ENCODE data around the gene SIPA1L3.

SIPA1L3 gene

GRCh38 chr19:38021352-38021751 lies 114.3 kb downstream of the SIPA1L3 start:
- H3K4me3 ChIP-seq (ENCODE audit: low read depth in 1 of 2, low read length in 1 of 2) = no peak overlapping the region
- H3K36me3 ChIP-seq = no peaks in the 10 kb centered on the region
- no peaks in the 10 kb centered on the region for H3K27me3 ChIP-seq
- TF ChIP-seq CTCF (IDR thresholded peaks at IDR 0.05) = no peak
- H3K27ac ChIP-seq = no peak overlapping the region
- H3K4me1 ChIP-seq (ENCODE audit: control insufficient read depth in 1 of 2, insufficient read depth in 1 of 2, low read depth in 1 of 2, low read length in 1 of 2) = peaks cover 22 to 28% of the 10 kb centered on the region in 2 experiments
- no peaks in the 10 kb centered on the region for H3K9me3 ChIP-seq

GRCh38 chr19:38022791-38023670 lies 116.0 kb downstream of the SIPA1L3 start:
- peaks cover 22 to 28% of the 10 kb centered on the region in 2 experiments for H3K4me1 ChIP-seq (ENCODE audit: control insufficient read depth in 1 of 2, insufficient read depth in 1 of 2, low read depth in 1 of 2, low read length in 1 of 2)
- TF ChIP-seq CTCF (IDR thresholded peaks at IDR 0.05) = no peak
- no peak overlapping the region for H3K4me3 ChIP-seq (ENCODE audit: low read depth in 1 of 2, low read length in 1 of 2)
- no peaks in the 10 kb centered on the region for H3K9me3 ChIP-seq
- H3K27me3 ChIP-seq = no peaks in the 10 kb centered on the region
- no peaks in the 10 kb centered on the region for H3K36me3 ChIP-seq
- no peak overlapping the region for H3K27ac ChIP-seq

- peaks cover 20 to 26% of the 10 kb centered on the region in 2 experiments for H3K4me1 ChIP-seq (ENCODE audit: control insufficient read depth in 1 of 2, insufficient read depth in 1 of 2, low read depth in 1 of 2, low read length in 1 of 2)
- H3K9me3 ChIP-seq = no peaks in the 10 kb centered on the region
- no peaks in the 10 kb centered on the region for H3K27me3 ChIP-seq
- H3K36me3 ChIP-seq = no peaks in the 10 kb centered on the region
- TF ChIP-seq CTCF (IDR thresholded peaks at IDR 0.05) = no peak
- no peak overlapping the region for H3K4me3 ChIP-seq (ENCODE audit: low read depth in 1 of 2, low read length in 1 of 2)
- peak overlapping the region; percentile 9 for H3K27ac ChIP-seq
These were observed 116.9 kb downstream of the SIPA1L3 start for GRCh38 chr19:38023671-38024541.

- Histone ChIP-seq H3K27ac (no peak overlapping the region), H3K36me3 (no peaks in the 10 kb centered on the region), H3K4me3 (ENCODE audit: low read depth in 1 of 2, low read length in 1 of 2) (no peak overlapping the region), H3K27me3 (no peaks in the 10 kb centered on the region), H3K4me1 (ENCODE audit: control insufficient read depth in 1 of 2, insufficient read depth in 1 of 2, low read depth in 1 of 2, low read length in 1 of 2) (peaks cover 6 to 12% of the 10 kb centered on the region in 2 experiments), H3K9me3 (no peaks in the 10 kb centered on the region)
- TF ChIP-seq CTCF (IDR thresholded peaks at IDR 0.05) = no peak
These were observed 118.2 kb downstream of the SIPA1L3 start for GRCh38 chr19:38024992-38025908.

- Histone ChIP-seq H3K4me1 (ENCODE audit: control insufficient read depth in 1 of 2, insufficient read depth in 1 of 2, low read depth in 1 of 2, low read length in 1 of 2) (peaks cover 2 to 7% of the 10 kb centered on the region in 2 experiments), H3K27me3 (no peaks in the 10 kb centered on the region), H3K4me3 (ENCODE audit: low read depth in 1 of 2, low read length in 1 of 2) (no peak overlapping the region), H3K9me3 (no peaks in the 10 kb centered on the region), H3K27ac (no peak overlapping the region), H3K36me3 (no peaks in the 10 kb centered on the region)
- TF ChIP-seq CTCF (IDR thresholded peaks at IDR 0.05) = no peak
These were observed 118.9 kb downstream of the SIPA1L3 start for GRCh38 chr19:38025909-38026307.
